ENCODE data around the gene TMEM126A.
"Not testable (repeated sequence)": the region's sequence is repeated elsewhere in the genome, so short reads cannot be mapped to it uniquely, and the experiment has no call there.

Gene TMEM126A

GRCh38 chr11:85647604-85648299, at the start of gene TMEM126A:
TMEM126A (plus strand) TSS chr11:85647967; CDS start chr11:85650256, 2,289 bp downstream.
- peak within 1 kb of the TSS; percentile 85 for H3K4me3 ChIP-seq (ENCODE audit: low read depth, low read length)
- H3K36me3 ChIP-seq (ENCODE audit: control insufficient read depth, insufficient read depth, low read length), result peaks cover 6% of the 10 kb centered on the region; the same call in 1 of the 2 replicates
- peaks cover 33% of the 10 kb centered on the region for H3K4me1 ChIP-seq (ENCODE audit: control insufficient read depth, insufficient read depth, low read length)

GRCh38 chr11:85599083-85599482, 48.7 kb upstream of the TMEM126A start:
- no peak overlapping the region for H3K9ac ChIP-seq (ENCODE audit: low read depth, low read length)
- H3K9me3 ChIP-seq (ENCODE audit: control insufficient read depth, insufficient read depth, low read length), result no peaks in the 10 kb centered on the region
- no peaks in the 10 kb centered on the region for H3K27me3 ChIP-seq (ENCODE audit: control insufficient read depth, insufficient read depth, low read length)
- no peak overlapping the region for H3K27ac ChIP-seq (ENCODE audit: low read depth, low read length)
- H3K4me3 ChIP-seq (ENCODE audit: low read depth, low read length), result no peak overlapping the region
- H3K4me1 ChIP-seq (ENCODE audit: control insufficient read depth, insufficient read depth, low read length), result peaks cover 9% of the 10 kb centered on the region; the same call in 1 of the 2 replicates
- no peaks in the 10 kb centered on the region for H3K36me3 ChIP-seq (ENCODE audit: control insufficient read depth, insufficient read depth, low read length)

More at GRCh38 chr11:85647604-85648299, at the start of gene TMEM126A:
- Histone ChIP-seq H3K27ac (ENCODE audit: low read depth, low read length) (peak within 1 kb of the TSS; percentile 85), H3K27me3 (ENCODE audit: control insufficient read depth, insufficient read depth, low read length) (no peaks in the 10 kb centered on the region), H3K9ac (ENCODE audit: low read depth, low read length) (peak within 1 kb of the TSS; percentile 67), H3K9me3 (ENCODE audit: control insufficient read depth, insufficient read depth, low read length) (no peaks in the 10 kb centered on the region)

- H3K27me3 ChIP-seq (ENCODE audit: control insufficient read depth, insufficient read depth, low read length), result no peaks in the 10 kb centered on the region
- H3K4me3 ChIP-seq (ENCODE audit: low read depth, low read length), result no peak overlapping the region
- H3K9me3 ChIP-seq (ENCODE audit: control insufficient read depth, insufficient read depth, low read length), result no peaks in the 10 kb centered on the region
- no peak overlapping the region for H3K9ac ChIP-seq (ENCODE audit: low read depth, low read length)
- peaks cover 20% of the 10 kb centered on the region for H3K4me1 ChIP-seq (ENCODE audit: control insufficient read depth, insufficient read depth, low read length)
- H3K27ac ChIP-seq (ENCODE audit: low read depth, low read length), result no peak overlapping the region
- no peaks in the 10 kb centered on the region for H3K36me3 ChIP-seq (ENCODE audit: control insufficient read depth, insufficient read depth, low read length)
Observed at GRCh38 chr11:85602526-85603213, 45.1 kb upstream of the TMEM126A start.

- Histone ChIP-seq H3K4me1 (ENCODE audit: control insufficient read depth, insufficient read depth, low read length) (peaks cover 24% of the 10 kb centered on the region), H3K27ac (ENCODE audit: low read depth, low read length) (no peak overlapping the region), H3K27me3 (ENCODE audit: control insufficient read depth, insufficient read depth, low read length) (no peaks in the 10 kb centered on the region), H3K4me3 (ENCODE audit: low read depth, low read length) (no peak overlapping the region), H3K36me3 (ENCODE audit: control insufficient read depth, insufficient read depth, low read length) (no peaks in the 10 kb centered on the region), H3K9ac (ENCODE audit: low read depth, low read length) (no peak overlapping the region), H3K9me3 (ENCODE audit: control insufficient read depth, insufficient read depth, low read length) (no peaks in the 10 kb centered on the region)
Observed at GRCh38 chr11:85603220-85603619, 44.5 kb upstream of the TMEM126A start.

GRCh38 chr11:85606237-85606636, 41.5 kb upstream of the TMEM126A start:
- peaks cover 21% of the 10 kb centered on the region for H3K4me1 ChIP-seq (ENCODE audit: control insufficient read depth, insufficient read depth, low read length)
- not testable (repeated sequence) for H3K36me3 ChIP-seq (ENCODE audit: control insufficient read depth, insufficient read depth, low read length); H3K9me3 ChIP-seq (ENCODE audit: control insufficient read depth, insufficient read depth, low read length); H3K27ac ChIP-seq (ENCODE audit: low read depth, low read length); H3K27me3 ChIP-seq (ENCODE audit: control insufficient read depth, insufficient read depth, low read length); H3K9ac ChIP-seq (ENCODE audit: low read depth, low read length); H3K4me3 ChIP-seq (ENCODE audit: low read depth, low read length)

GRCh38 chr11:85608621-85609020, 39.1 kb upstream of the TMEM126A start:
- peak overlapping the region; percentile 63 for H3K27ac ChIP-seq (ENCODE audit: low read depth, low read length)
- not testable (repeated sequence) for H3K9me3 ChIP-seq (ENCODE audit: control insufficient read depth, insufficient read depth, low read length)
- peaks cover 21% of the 10 kb centered on the region for H3K4me1 ChIP-seq (ENCODE audit: control insufficient read depth, insufficient read depth, low read length)

GRCh38 chr11:85609286-85609685, 38.5 kb upstream of the TMEM126A start:
- not testable (repeated sequence) for H3K9ac ChIP-seq (ENCODE audit: low read depth, low read length); H3K36me3 ChIP-seq (ENCODE audit: control insufficient read depth, insufficient read depth, low read length); H3K9me3 ChIP-seq (ENCODE audit: control insufficient read depth, insufficient read depth, low read length); H3K27me3 ChIP-seq (ENCODE audit: control insufficient read depth, insufficient read depth, low read length); H3K4me3 ChIP-seq (ENCODE audit: low read depth, low read length); H3K27ac ChIP-seq (ENCODE audit: low read depth, low read length)
- H3K4me1 ChIP-seq (ENCODE audit: control insufficient read depth, insufficient read depth, low read length), result peaks cover 21% of the 10 kb centered on the region

More at GRCh38 chr11:85608621-85609020, 39.1 kb upstream of the TMEM126A start:
- not testable (repeated sequence) for H3K9ac ChIP-seq (ENCODE audit: low read depth, low read length); H3K36me3 ChIP-seq (ENCODE audit: control insufficient read depth, insufficient read depth, low read length); H3K27me3 ChIP-seq (ENCODE audit: control insufficient read depth, insufficient read depth, low read length); H3K4me3 ChIP-seq (ENCODE audit: low read depth, low read length)

- not testable (repeated sequence) for H3K9ac ChIP-seq (ENCODE audit: low read depth, low read length); H3K36me3 ChIP-seq (ENCODE audit: control insufficient read depth, insufficient read depth, low read length); H3K27ac ChIP-seq (ENCODE audit: low read depth, low read length); H3K9me3 ChIP-seq (ENCODE audit: control insufficient read depth, insufficient read depth, low read length); H3K27me3 ChIP-seq (ENCODE audit: control insufficient read depth, insufficient read depth, low read length); H3K4me3 ChIP-seq (ENCODE audit: low read depth, low read length)
- peaks cover 12% of the 10 kb centered on the region for H3K4me1 ChIP-seq (ENCODE audit: control insufficient read depth, insufficient read depth, low read length)
Observed at GRCh38 chr11:85611643-85612042, 36.1 kb upstream of the TMEM126A start.

GRCh38 chr11:85619499-85619898, 28.3 kb upstream of the TMEM126A start:
- Histone ChIP-seq H3K27ac (ENCODE audit: low read depth, low read length) (no peak overlapping the region), H3K27me3 (ENCODE audit: control insufficient read depth, insufficient read depth, low read length) (no peaks in the 10 kb centered on the region), H3K9ac (ENCODE audit: low read depth, low read length) (no peak overlapping the region), H3K4me1 (ENCODE audit: control insufficient read depth, insufficient read depth, low read length) (no peaks in the 10 kb centered on the region), H3K36me3 (ENCODE audit: control insufficient read depth, insufficient read depth, low read length) (no peaks in the 10 kb centered on the region), H3K4me3 (ENCODE audit: low read depth, low read length) (no peak overlapping the region), H3K9me3 (ENCODE audit: control insufficient read depth, insufficient read depth, low read length) (no peaks in the 10 kb centered on the region)

- Histone ChIP-seq H3K27me3 (ENCODE audit: control insufficient read depth, insufficient read depth, low read length) (no peaks in the 10 kb centered on the region), H3K4me1 (ENCODE audit: control insufficient read depth, insufficient read depth, low read length) (0 out of 2 replicates have a peak, but pooled peaks cover 1% of the 10 kb centered on the region), H3K36me3 (ENCODE audit: control insufficient read depth, insufficient read depth, low read length) (no peaks in the 10 kb centered on the region), H3K27ac (ENCODE audit: low read depth, low read length) (no peak overlapping the region), H3K4me3 (ENCODE audit: low read depth, low read length) (no peak overlapping the region), H3K9me3 (ENCODE audit: control insufficient read depth, insufficient read depth, low read length) (no peaks in the 10 kb centered on the region), H3K9ac (ENCODE audit: low read depth, low read length) (no peak overlapping the region)
Observed at GRCh38 chr11:85620256-85620655, 27.5 kb upstream of the TMEM126A start.

- Histone ChIP-seq H3K27me3 (ENCODE audit: control insufficient read depth, insufficient read depth, low read length) (no peaks in the 10 kb centered on the region), H3K9me3 (ENCODE audit: control insufficient read depth, insufficient read depth, low read length) (no peaks in the 10 kb centered on the region), H3K36me3 (ENCODE audit: control insufficient read depth, insufficient read depth, low read length) (peaks cover 11% of the 10 kb centered on the region), H3K4me3 (ENCODE audit: low read depth, low read length) (peak overlapping the region; percentile 96), H3K27ac (ENCODE audit: low read depth, low read length) (no peak overlapping the region), H3K9ac (ENCODE audit: low read depth, low read length) (no peak overlapping the region), H3K4me1 (ENCODE audit: control insufficient read depth, insufficient read depth, low read length) (peaks cover 23% of the 10 kb centered on the region)
Observed at GRCh38 chr11:85626496-85626895, 21.3 kb upstream of the TMEM126A start.

Data from HUES48 (cell line).